LNCaP clone FGC (cell line): ENCODE results near the gene TGFB1.
A peak's percentile ranks its signal among the peaks of the same experiment; 100 is the strongest.

ENCODE experiments used
- DNase-seq: peaks from one replicate; pipeline ENCODE4 v3.0.0-alpha.2; 2011; ENCODE audit warnings: low read depth
- H3K4me3 ChIP-seq: 2 replicates; pipeline ENCODE4 v1.5.1; 2011; ENCODE audit warnings: mild to moderate bottlenecking, low read depth, low read length, control low read depth
- CTCF ChIP-seq: IDR thresholded peaks from 2 replicates; pipeline ENCODE4 v1.5.1; 2012; ENCODE audit warnings: mild to moderate bottlenecking; ENCODE audit not compliant: control insufficient read depth, insufficient read depth; ENCODE audit errors: extremely low read depth

TGFB1 gene

GRCh38 chr19:41369769-41370168 lies 16.0 kb upstream of the TGFB1 start:
- no peak for TF ChIP-seq CTCF
- no peak for DNase-seq
- H3K4me3 ChIP-seq, result no peak overlapping the region

- DNase-seq, result no peak
- no peak overlapping the region for H3K4me3 ChIP-seq
- no peak for TF ChIP-seq CTCF
Observed at GRCh38 chr19:41367848-41368301, 14.2 kb upstream of the TGFB1 start.

- no peak for TF ChIP-seq CTCF
- DNase-seq, result no peak
- no peak overlapping the region for H3K4me3 ChIP-seq
Observed at GRCh38 chr19:41366089-41366488, 12.4 kb upstream of the TGFB1 start.

- no peak for TF ChIP-seq CTCF
- H3K4me3 ChIP-seq, result peak overlapping the region; percentile 60
- DNase-seq, result no peak
Observed at GRCh38 chr19:41364524-41365391, 11.0 kb upstream of the TGFB1 start.

- H3K4me3 ChIP-seq, result peak within 1 kb of the TSS; percentile 60
- no peak for TF ChIP-seq CTCF
Observed at GRCh38 chr19:41363753-41364523, 10.2 kb upstream of the TGFB1 start, which contains the start of gene B9D2. Gene B9D2, minus strand, starts transcription at chr19:41364149. Its CDS starts 630 bp downstream, at chr19:41363519.

GRCh38 chr19:41363371-41363752 lies 9.6 kb upstream of the TGFB1 start:
- no peak for TF ChIP-seq CTCF
- DNase-seq, result no peak
- peak overlapping the region; percentile 60 for H3K4me3 ChIP-seq

More at GRCh38 chr19:41363753-41364523, 10.2 kb upstream of the TGFB1 start, which contains the start of gene B9D2:
- peak; percentile 80 for DNase-seq
